Trophoblast cell (in vitro differentiated cells and primary cell): ENCODE data around the gene CDCA3.

ENCODE experiments used
- DNase-seq, 2 donors: peaks; one replicate each; pipeline ENCODE4 v3.0.0-alpha.2; 2016
- H2AFZ ChIP-seq: 2 replicates; pipeline ENCODE4 v1.6.1; 2013; ENCODE audit warnings: low read length, moderate library complexity, mild to moderate bottlenecking; ENCODE audit not compliant: insufficient read depth, poor library complexity
- H2AK5ac ChIP-seq: 2 replicates; pipeline ENCODE4 v1.6.1; 2013; ENCODE audit warnings: mild to moderate bottlenecking, low read length
- H2BK120ac ChIP-seq: 2 replicates; pipeline ENCODE4 v1.6.1; 2013; ENCODE audit warnings: low read length, mild to moderate bottlenecking, moderate library complexity; ENCODE audit not compliant: insufficient read depth, poor library complexity
- H2BK12ac ChIP-seq: 2 replicates; pipeline ENCODE4 v1.6.1; 2013; ENCODE audit warnings: mild to moderate bottlenecking, low read length, moderate library complexity
- H2BK5ac ChIP-seq: 2 replicates; pipeline ENCODE4 v1.6.1; 2013; ENCODE audit warnings: low read length, low read depth, moderate library complexity, mild to moderate bottlenecking; ENCODE audit not compliant: poor library complexity
- H3K14ac ChIP-seq: 2 replicates; pipeline ENCODE4 v1.6.1; 2013; ENCODE audit warnings: mild to moderate bottlenecking, low read length
- H3K18ac ChIP-seq: 2 replicates; pipeline ENCODE4 v1.6.1; 2013; ENCODE audit warnings: mild to moderate bottlenecking, low read length
- H3K23ac ChIP-seq: 2 replicates; pipeline ENCODE4 v1.6.1; 2013; ENCODE audit warnings: low read length
- H3K27ac ChIP-seq: 2 replicates; pipeline ENCODE4 v1.5.1; 2013; ENCODE audit warnings: low read depth, mild to moderate bottlenecking, inconsistent platforms, low read length, moderate library complexity
- H3K27me3 ChIP-seq: 2 replicates; pipeline ENCODE4 v1.6.1; 2013; ENCODE audit warnings: inconsistent platforms, mild to moderate bottlenecking, low read length, moderate library complexity; ENCODE audit not compliant: insufficient read depth
- H3K36me3 ChIP-seq, 2 experiments: 1 replicate in 1 of 2; 2 replicates in 1 of 2; pipeline ENCODE4 v1.6.1; 2013; ENCODE audit warnings: low read length in 2 of 2, mild to moderate bottlenecking in 2 of 2, moderate library complexity in 1 of 2; ENCODE audit not compliant: insufficient read depth in 2 of 2, control insufficient read depth in 1 of 2
- H3K4ac ChIP-seq: 2 replicates; pipeline ENCODE4 v1.6.1; 2013; ENCODE audit warnings: low read depth, mild to moderate bottlenecking, low read length, moderate library complexity
- H3K4me1 ChIP-seq, 2 experiments: 1 replicate in 1 of 2; 2 replicates in 1 of 2; pipeline ENCODE4 v1.6.1; 2013; ENCODE audit warnings: low read length in 2 of 2, mild to moderate bottlenecking in 2 of 2, moderate library complexity in 1 of 2; ENCODE audit not compliant: insufficient read depth in 2 of 2, control insufficient read depth in 1 of 2
- H3K4me2 ChIP-seq: 2 replicates; pipeline ENCODE4 v1.6.1; 2013; ENCODE audit warnings: inconsistent platforms, mild to moderate bottlenecking, low read length, moderate library complexity
- H3K4me3 ChIP-seq: 2 replicates; pipeline ENCODE4 v1.5.1; 2013; ENCODE audit warnings: mild to moderate bottlenecking, low read depth, low read length, inconsistent platforms
- H3K79me1 ChIP-seq: one replicate; pipeline ENCODE4 v1.6.1; 2013; ENCODE audit warnings: low read length
- H3K79me2 ChIP-seq: 2 replicates; pipeline ENCODE4 v1.6.1; 2013; ENCODE audit warnings: low read length, mild to moderate bottlenecking; ENCODE audit not compliant: control insufficient read depth, insufficient read depth, poor library complexity
- H3K9ac ChIP-seq: 2 replicates; pipeline ENCODE4 v1.6.1; 2013; ENCODE audit warnings: mild to moderate bottlenecking, low read length
- H3K9me3 ChIP-seq: 2 replicates; pipeline ENCODE4 v1.6.1; 2013; ENCODE audit warnings: low read depth, mild to moderate bottlenecking, control low read depth, inconsistent platforms, low read length; ENCODE audit not compliant: insufficient read depth
- H4K12ac ChIP-seq: 2 replicates; pipeline ENCODE4 v1.6.1; 2013; ENCODE audit warnings: low read depth, mild to moderate bottlenecking, low read length, moderate library complexity
- H4K8ac ChIP-seq: 2 replicates; pipeline ENCODE4 v1.6.1; 2013; ENCODE audit warnings: low read depth, mild to moderate bottlenecking, low read length, moderate library complexity
- H4K91ac ChIP-seq: one replicate; pipeline ENCODE4 v1.6.1; 2013; ENCODE audit warnings: low read depth, mild to moderate bottlenecking, low read length, moderate library complexity
- WGBS: extraction: QIAGEN DNeasy Blood & Tissue Kit; methylation state at CpG from one replicate; pipeline ENCODE4 v1.1.7; 2013; ENCODE audit warnings: missing lambda C conversion rate; ENCODE audit not compliant: insufficient read length, insufficient coverage; ENCODE audit errors: extremely low coverage; 5-methylcytosine and 5-hydroxymethylcytosine counted together

CDCA3 gene

DNA sequence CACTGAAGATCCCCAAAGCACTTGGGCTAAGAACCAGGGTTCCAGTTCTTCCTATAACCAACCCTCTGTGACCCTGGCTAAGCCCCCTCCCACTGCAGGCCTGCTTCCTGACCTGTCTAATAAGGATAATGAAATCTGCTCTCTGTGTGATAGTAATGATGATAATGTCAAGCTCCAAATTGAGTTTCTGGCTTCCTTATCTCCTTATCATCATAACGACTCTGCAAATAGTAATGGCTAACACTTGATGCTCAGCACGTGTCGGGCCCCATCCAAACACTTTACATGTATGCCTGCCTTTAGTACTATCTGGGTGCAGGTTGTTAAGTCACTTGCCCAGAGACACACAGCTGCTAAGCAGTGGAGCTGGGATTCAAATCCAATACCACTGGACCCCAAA is 34.5 kb downstream of the CDCA3 start:
- Histone ChIP-seq H2BK5ac (no peak overlapping the region), H2BK120ac (no peak overlapping the region), H3K4me2 (no peak overlapping the region), H3K27ac (no peak overlapping the region), H3K9me3 (peaks cover 5% of the 10 kb centered on the region), H2AFZ (no peak overlapping the region), H3K18ac (no peak overlapping the region), H2BK12ac (no peak overlapping the region), H4K12ac (no peak overlapping the region), H3K4ac (no peak overlapping the region), H3K14ac (no peak overlapping the region), H3K79me2 (no peaks in the 10 kb centered on the region), H3K79me1 (peaks cover 3% of the 10 kb centered on the region), H3K4me1 (peaks cover 4 to 5% of the 10 kb centered on the region in 2 experiments), H3K9ac (no peak overlapping the region), H3K4me3 (no peak overlapping the region), H4K91ac (no peak overlapping the region), H3K36me3 (no peaks in the 10 kb centered on the region), H3K27me3 (no peaks in the 10 kb centered on the region), H2AK5ac (no peak overlapping the region), H3K23ac (no peak overlapping the region), H4K8ac (no peak overlapping the region)
- DNase-seq = no peak
- no CpG with 5 or more reads among the region's 3 CpGs for WGBS

DNA sequence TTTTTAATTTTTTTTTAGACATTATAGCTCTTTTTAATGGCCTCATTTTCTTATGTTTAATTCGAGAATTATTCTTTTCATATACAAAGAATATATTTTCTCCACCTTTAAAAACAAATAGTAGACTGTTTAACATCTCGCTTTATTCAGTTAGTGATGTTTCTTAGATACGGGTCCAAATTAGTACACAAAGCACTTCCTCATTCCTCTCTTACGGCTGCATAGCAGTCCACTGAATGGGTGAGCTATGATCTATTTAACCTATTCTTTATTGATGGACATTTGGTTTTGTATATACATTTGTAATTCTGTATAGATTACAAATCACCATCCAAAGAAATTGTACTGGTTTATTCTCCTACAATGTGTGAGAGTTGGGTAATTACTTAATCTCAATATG is 37.7 kb downstream of the CDCA3 start:
- no peak overlapping the region for H3K4me3 ChIP-seq
- H3K36me3 ChIP-seq = no peaks in the 10 kb centered on the region
- H4K8ac ChIP-seq = no peak overlapping the region
- H4K12ac ChIP-seq = no peak overlapping the region
- H2BK12ac ChIP-seq = no peak overlapping the region
- no peaks in the 10 kb centered on the region for H3K79me1 ChIP-seq
- no peaks in the 10 kb centered on the region for H3K79me2 ChIP-seq
- H4K91ac ChIP-seq = no peak overlapping the region
- no peak overlapping the region for H3K4ac ChIP-seq
- no peaks in the 10 kb centered on the region for H3K4me1 ChIP-seq
- no peak overlapping the region for H3K23ac ChIP-seq
- no peak overlapping the region for H3K4me2 ChIP-seq
- H3K27ac ChIP-seq = no peak overlapping the region
- no peak overlapping the region for H3K14ac ChIP-seq
- no peak overlapping the region for H3K9ac ChIP-seq
- no peak overlapping the region for H2AK5ac ChIP-seq
- WGBS = no CpG with 5 or more reads among the region's 4 CpGs
- H2BK5ac ChIP-seq = no peak overlapping the region
- H3K27me3 ChIP-seq = no peaks in the 10 kb centered on the region
- H2AFZ ChIP-seq = no peak overlapping the region
- peak in 1 of 2 donors; percentile 22 for DNase-seq
- no peak overlapping the region for H3K18ac ChIP-seq
- no peak overlapping the region for H2BK120ac ChIP-seq
- H3K9me3 ChIP-seq = peaks cover 5% of the 10 kb centered on the region

DNA sequence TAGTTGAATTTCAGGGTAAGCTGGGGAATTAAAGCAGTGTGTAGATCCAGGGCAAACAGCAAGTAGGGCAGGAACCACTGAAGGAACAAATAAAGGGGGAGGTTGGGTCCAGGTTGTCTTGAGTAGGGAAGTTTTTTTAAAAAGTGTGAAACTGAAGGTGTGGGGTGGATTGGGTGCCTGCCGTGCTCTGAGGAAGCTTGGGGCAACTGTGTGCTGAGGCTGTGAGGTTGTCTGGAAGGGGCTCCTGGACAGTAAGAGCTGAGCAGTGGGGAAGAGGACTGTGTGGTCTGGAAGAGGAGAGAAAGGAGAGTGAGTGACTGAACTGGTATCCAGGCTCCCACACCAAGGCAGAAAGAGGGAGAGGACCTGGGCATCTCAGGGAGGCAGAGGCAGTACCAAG is 40.3 kb downstream of the CDCA3 start:
- no peak overlapping the region for H2AFZ ChIP-seq
- no peaks in the 10 kb centered on the region for H3K36me3 ChIP-seq
- H2BK5ac ChIP-seq = no peak overlapping the region
- H3K79me2 ChIP-seq = no peaks in the 10 kb centered on the region
- no peak overlapping the region for H3K4me3 ChIP-seq
- H4K12ac ChIP-seq = no peak overlapping the region
- no peak overlapping the region for H3K23ac ChIP-seq
- H2BK12ac ChIP-seq = no peak overlapping the region
- no peak overlapping the region for H3K14ac ChIP-seq
- no peaks in the 10 kb centered on the region for H3K79me1 ChIP-seq
- no peaks in the 10 kb centered on the region for H3K27me3 ChIP-seq
- H3K4me1 ChIP-seq = no peaks in the 10 kb centered on the region
- no peak overlapping the region for H3K27ac ChIP-seq
- no peak overlapping the region for H3K18ac ChIP-seq
- peak overlapping the region; percentile 35 for H2AK5ac ChIP-seq
- H3K9ac ChIP-seq = no peak overlapping the region
- no peak overlapping the region for H3K4me2 ChIP-seq
- no CpG with 5 or more reads among the region's 1 CpG for WGBS
- H3K9me3 ChIP-seq = no peaks in the 10 kb centered on the region
- H4K8ac ChIP-seq = no peak overlapping the region
- H3K4ac ChIP-seq = no peak overlapping the region
- H4K91ac ChIP-seq = no peak overlapping the region
- DNase-seq = no peak
- H2BK120ac ChIP-seq = no peak overlapping the region

DNA sequence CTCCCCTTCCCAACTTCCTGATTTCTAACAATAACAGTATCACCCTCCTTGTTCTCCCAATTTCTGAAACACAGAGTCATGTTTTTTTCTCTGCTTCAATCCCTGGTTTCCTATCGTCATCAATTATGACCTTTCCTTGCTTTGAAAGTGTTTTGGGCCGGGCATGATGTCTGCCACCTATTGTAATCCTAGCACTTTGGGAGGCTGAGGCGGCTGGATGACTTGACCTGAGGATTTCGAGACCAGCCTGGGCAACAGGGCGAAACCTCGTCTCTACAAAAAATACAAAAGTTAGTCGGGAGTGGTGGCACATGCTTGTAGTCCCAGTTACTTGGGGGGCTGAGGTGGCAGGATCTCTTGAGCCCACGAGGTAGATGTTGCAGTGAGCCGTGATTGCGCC is 42.0 kb downstream of the CDCA3 start:
- Histone ChIP-seq H3K9ac (no peak overlapping the region), H3K23ac (no peak overlapping the region), H3K27ac (no peak overlapping the region), H4K12ac (no peak overlapping the region), H3K27me3 (no peaks in the 10 kb centered on the region), H3K9me3 (no peaks in the 10 kb centered on the region), H3K4me3 (no peak overlapping the region), H3K4me1 (no peaks in the 10 kb centered on the region), H3K79me1 (no peaks in the 10 kb centered on the region), H3K18ac (no peak overlapping the region), H3K4me2 (no peak overlapping the region), H2BK12ac (no peak overlapping the region), H3K4ac (no peak overlapping the region), H2AFZ (no peak overlapping the region), H4K91ac (no peak overlapping the region), H3K14ac (no peak overlapping the region), H3K79me2 (no peaks in the 10 kb centered on the region), H2BK120ac (no peak overlapping the region), H2BK5ac (no peak overlapping the region), H3K36me3 (no peaks in the 10 kb centered on the region), H4K8ac (no peak overlapping the region), H2AK5ac (no peak overlapping the region)
- no peak for DNase-seq
- WGBS = no CpG with 5 or more reads among the region's 10 CpGs
